CD4-positive, alpha-beta T cell (primary cell): ENCODE measurements around the gene SH2D7. TPM values are rescaled to one million over a fixed set of nuclear protein-coding genes. Genes with fewer than 3 reads are reported as not detected.

Experiments used
- ATAC-seq: fragments of 200-7000 bp; cut with Tn5 transposase; one replicate; pipeline ENCODE4 v1.10.0; 2022; ENCODE audit warnings: mild to moderate bottlenecking; ENCODE audit not compliant: poor library complexity
- CTCF ChIA-PET: fragments of 350-600 bp; sonication (Branson Sonifier 250); formaldehyde crosslinking; loops from one replicate; lab custom pipeline; 2021; ENCODE audit warnings: antibody characterized with exemption, inconsistent platforms; lab: Charles Lee
- POLR2A ChIA-PET: fragments of 350-600 bp; sonication (Branson Sonifier 250); formaldehyde crosslinking; loops from one replicate; lab custom pipeline; 2021; ENCODE audit warnings: antibody characterized with exemption, inconsistent platforms; lab: Charles Lee
- DNase-seq, 14 experiments: peaks; one replicate each; pipeline ENCODE4 v3.0.0-alpha.2; 2013 to 2020; ENCODE audit warnings: mixed read lengths in 2 of 14
- H3K27ac ChIP-seq, 2 donors: one replicate each; pipeline versions ENCODE4 v1.5.1 to v1.7.0; 2013; ENCODE audit warnings: low read length in 2 of 2, low read depth in 1 of 2, mild to moderate bottlenecking in 1 of 2
- H3K27me3 ChIP-seq, 2 experiments: 1 replicate in 1 of 2; 2 replicates in 1 of 2; pipeline versions ENCODE4 v1.6.1 to v1.7.0; 2013; ENCODE audit warnings: low read length in 2 of 2, control low read depth in 1 of 2, mild to moderate bottlenecking in 1 of 2, moderate library complexity in 1 of 2; ENCODE audit not compliant: insufficient read depth in 2 of 2, control insufficient read depth in 1 of 2
- H3K36me3 ChIP-seq: one replicate; pipeline ENCODE4 v1.6.1; 2013; ENCODE audit warnings: low read length, control low read depth; ENCODE audit not compliant: insufficient read depth
- H3K4me1 ChIP-seq: one replicate; pipeline ENCODE4 v1.6.1; 2013; ENCODE audit warnings: low read length, control low read depth; ENCODE audit not compliant: insufficient read depth
- H3K4me3 ChIP-seq: one replicate; pipeline ENCODE4 v1.5.1; 2013; ENCODE audit warnings: mild to moderate bottlenecking, low read length, moderate library complexity
- H3K9me3 ChIP-seq, 2 experiments: 1 replicate in 1 of 2; 2 replicates in 1 of 2; pipeline versions ENCODE4 v1.6.1 to v1.7.0; 2013; ENCODE audit warnings: low read length in 2 of 2, mild to moderate bottlenecking in 2 of 2, control low read depth in 1 of 2, moderate library complexity in 1 of 2; ENCODE audit not compliant: control insufficient read depth in 1 of 2, insufficient read depth in 1 of 2
- H3K27ac Mint-ChIP-seq: one replicate; pipeline ENCODE4 v1.8.0; 2020; ENCODE audit warnings: mixed read lengths
- H3K27me3 Mint-ChIP-seq: one replicate; pipeline ENCODE4 v1.8.0; 2021; ENCODE audit warnings: mixed read lengths
- H3K36me3 Mint-ChIP-seq: one replicate; pipeline ENCODE4 v1.8.0; 2021; ENCODE audit warnings: low read depth, mixed read lengths
- H3K4me1 Mint-ChIP-seq: one replicate; pipeline ENCODE4 v1.8.0; 2021; ENCODE audit warnings: low read depth, mixed read lengths
- H3K4me3 Mint-ChIP-seq: one replicate; pipeline ENCODE4 v1.8.0; 2020; ENCODE audit warnings: mild to moderate bottlenecking, mixed read lengths
- H3K9me3 Mint-ChIP-seq: one replicate; pipeline ENCODE4 v1.8.0; 2020; ENCODE audit warnings: mixed read lengths
- CTCF ChIP-seq: fragments of 200-600 bp; IDR thresholded peaks from one replicate; pipeline ENCODE4 v1.8.0; 2022; ENCODE audit warnings: antibody characterized with exemption, mild to moderate bottlenecking
- intact Hi-C, 2 experiments: fragments of 100-400 bp; cut with DNase I in 1 of 2; cut with micrococcal nuclease in 1 of 2; formaldehyde crosslinking; loops; one replicate each; pipeline versions ENCODE4 v1.15.1 to v1.9.0; 2023 to 2025; cut with DNase I, micrococcal nuclease
- total RNA-seq, 174 experiments: library from RNA in 2 of 174; stranded (reverse) in 2 of 174; gene quantifications; one replicate each; pipeline ENCODE4 v1.2.3 and lab custom pipeline; 2021 to 2026

The SH2D7 gene
- total RNA-seq, 2 experiments from 2014 or later = not detected

GRCh38 chr15:78111788-78112187 is 19.4 kb downstream of the SH2D7 start:
- DNase-seq (no peak), ATAC-seq (no peak)
- Mint-ChIP-seq H3K4me3 (no peak overlapping the region), H3K27ac (no peak overlapping the region), H3K27me3 (no peaks in the 10 kb centered on the region), H3K36me3 (no peaks in the 10 kb centered on the region), H3K9me3 (no peaks in the 10 kb centered on the region), H3K4me1 (peaks cover 5% of the 10 kb centered on the region)
- Histone ChIP-seq H3K36me3 (no peaks in the 10 kb centered on the region), H3K9me3 (no peaks in the 10 kb centered on the region), H3K4me1 (peaks cover 5% of the 10 kb centered on the region), H3K4me3 (no peak overlapping the region), H3K27me3 (no peaks in the 10 kb centered on the region), H3K27ac (no peak overlapping the region)
- TF ChIP-seq CTCF = no peak
- ChIA-PET CTCF (interaction anchor here (0.6 to 3.5 kb wide), 5 partner anchors 22 to 153 kb away, joined by 3 to 57 read pairs (median 3); no protein-coding TSS in a partner anchor), POLR2A (no interaction called here)
- intact Hi-C loops = loop anchor here (2.0 to 5.0 kb wide), 4 partner anchors 19 to 641 kb away; partner anchors contain the start of gene CIB2 (in 1 of the 2)

- CTCF ChIA-PET = interaction anchor here (0.6 to 3.5 kb wide), 19 partner anchors 10 to 639 kb away, joined by 3 to 57 read pairs (median 4); partner anchors contain the start of genes CIB2 and IDH3A
- TF ChIP-seq CTCF = no peak
- Histone ChIP-seq H3K36me3 (no peaks in the 10 kb centered on the region), H3K4me1 (peaks cover 5% of the 10 kb centered on the region), H3K9me3 (no peaks in the 10 kb centered on the region), H3K4me3 (no peak overlapping the region), H3K27ac (no peak overlapping the region), H3K27me3 (no peaks in the 10 kb centered on the region)
- DNase-seq = no peak
- POLR2A ChIA-PET = no interaction called here
- Mint-ChIP-seq H3K9me3 (no peaks in the 10 kb centered on the region), H3K4me1 (peaks cover 4% of the 10 kb centered on the region), H3K27me3 (no peaks in the 10 kb centered on the region), H3K27ac (no peak overlapping the region), H3K4me3 (no peak overlapping the region), H3K36me3 (no peaks in the 10 kb centered on the region)
- intact Hi-C loops = loop anchor here (2.0 to 5.0 kb wide), 4 partner anchors 18 to 640 kb away; partner anchors contain the start of gene CIB2 (in 1 of the 2)
- no peak for ATAC-seq
Measured at GRCh38 chr15:78112551-78112950, 20.2 kb downstream of the SH2D7 start.

- no peak overlapping the region for H3K4me3 ChIP-seq
- H3K27ac ChIP-seq = no peak overlapping the region
- DNase-seq = no peak
- no peaks in the 10 kb centered on the region for H3K9me3 ChIP-seq
- H3K27me3 ChIP-seq = no peaks in the 10 kb centered on the region
- Mint-ChIP-seq H3K36me3 (no peaks in the 10 kb centered on the region), H3K27me3 (no peaks in the 10 kb centered on the region), H3K27ac (no peak overlapping the region), H3K4me1 (no peaks in the 10 kb centered on the region), H3K9me3 (no peaks in the 10 kb centered on the region), H3K4me3 (no peak overlapping the region)
- TF ChIP-seq CTCF = no peak
- intact Hi-C loops = no loop called here
- POLR2A ChIA-PET = no interaction called here
- no peak for ATAC-seq
- CTCF ChIA-PET = interaction anchor here (1.0 kb wide), 1 partner anchor 75 kb away, joined by 3 read pairs; no protein-coding TSS in a partner anchor
- no peaks in the 10 kb centered on the region for H3K4me1 ChIP-seq
- H3K36me3 ChIP-seq = no peaks in the 10 kb centered on the region
Measured at GRCh38 chr15:78120523-78120922, 28.2 kb downstream of the SH2D7 start.
